Peyer's patch (tissue), 4 donors: ENCODE data around the gene TGM6. TPM values are rescaled to one million over a fixed set of nuclear protein-coding genes. Genes with fewer than 3 reads are reported as not detected.

Experiments
- DNase-seq, 3 donors: peaks; one replicate each; pipeline ENCODE4 v3.0.0-alpha.2; 2017 to 2019
- H3K27ac ChIP-seq, 4 donors: fragments of 200-600 bp; sonication (generic); one replicate each; pipeline ENCODE4 v1.5.1; 2016 to 2019
- H3K27me3 ChIP-seq, 2 donors: fragments of 200-600 bp; sonication (generic); one replicate each; pipeline ENCODE4 v1.5.1; 2019
- H3K36me3 ChIP-seq, 3 donors: fragments of 200-600 bp; sonication (generic); one replicate each; pipeline ENCODE4 v1.5.1; 2016 to 2019
- H3K4me1 ChIP-seq, 4 donors: fragments of 200-600 bp; sonication (generic); one replicate each; pipeline ENCODE4 v1.5.1; 2016 to 2019
- H3K4me3 ChIP-seq, 4 donors: fragments of 200-600 bp; sonication (generic); 1 replicate in 3 of 4; 2 replicates in 1 of 4; pipeline ENCODE4 v1.5.1; 2016 to 2019; ENCODE audit warnings: mild to moderate bottlenecking in 1 of 4
- H3K9me3 ChIP-seq, 4 donors: fragments of 200-600 bp; sonication (generic); one replicate each; pipeline ENCODE4 v1.5.1; 2016 to 2019; ENCODE audit warnings: mild to moderate bottlenecking in 1 of 4
- POLR2A ChIP-seq, 2 donors: fragments of 450-650 bp; IDR thresholded peaks; one replicate each; pipeline ENCODE4 v1.5.1; 2017; ENCODE audit warnings: antibody characterized with exemption in 2 of 2, mild to moderate bottlenecking in 2 of 2, moderate library complexity in 2 of 2
- total RNA-seq, 4 donors: library from RNA; depleted of rRNA; stranded (reverse); fragments of >200 nt; gene quantifications; one replicate each; pipeline ENCODE4 v1.1.0, GENCODE V29; 2016
- TF ChIP-seq, protein P1 (sequence below), 6 experiments: fragments of 450-650 bp in 4 of 6; fragments of 200-600 bp in 2 of 6; sonication (generic) in 1 of 6; IDR thresholded peaks; one replicate each; pipeline ENCODE4 v1.5.1; 2017 to 2019; ENCODE audit warnings: antibody characterized with exemption in 6 of 6, mild to moderate bottlenecking in 3 of 6, moderate library complexity in 1 of 6

Gene TGM6
- total RNA-seq, 4 donors from 2014 or later = not detected

DNA sequence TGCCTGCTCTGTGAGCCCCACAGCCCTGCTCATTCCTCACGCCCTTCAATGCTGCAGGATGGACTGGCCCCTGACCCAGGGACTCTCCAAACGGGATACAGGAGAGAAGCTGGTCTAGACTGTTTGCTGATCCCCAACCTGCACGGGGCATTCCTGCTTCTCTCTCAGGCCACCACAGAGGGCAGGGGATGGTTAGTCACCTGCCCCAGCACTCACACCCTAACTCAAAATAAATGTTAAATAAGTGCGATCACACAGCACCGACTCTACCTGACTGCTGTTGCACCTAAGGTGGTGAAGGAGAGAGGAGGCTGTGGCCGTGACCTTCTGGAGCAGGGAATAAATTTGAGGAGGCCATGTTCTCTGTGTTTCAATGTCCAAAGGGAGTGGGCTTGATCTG is 39.9 kb upstream of the TGM6 start:
- no peaks in the 10 kb centered on the region for H3K27me3 ChIP-seq
- no peaks in the 10 kb centered on the region for H3K36me3 ChIP-seq
- H3K9me3 ChIP-seq = no peaks in the 10 kb centered on the region
- TF ChIP-seq POLR2A (IDR thresholded peaks at IDR 0.05) = no peak
- TF ChIP-seq, protein P1, sequence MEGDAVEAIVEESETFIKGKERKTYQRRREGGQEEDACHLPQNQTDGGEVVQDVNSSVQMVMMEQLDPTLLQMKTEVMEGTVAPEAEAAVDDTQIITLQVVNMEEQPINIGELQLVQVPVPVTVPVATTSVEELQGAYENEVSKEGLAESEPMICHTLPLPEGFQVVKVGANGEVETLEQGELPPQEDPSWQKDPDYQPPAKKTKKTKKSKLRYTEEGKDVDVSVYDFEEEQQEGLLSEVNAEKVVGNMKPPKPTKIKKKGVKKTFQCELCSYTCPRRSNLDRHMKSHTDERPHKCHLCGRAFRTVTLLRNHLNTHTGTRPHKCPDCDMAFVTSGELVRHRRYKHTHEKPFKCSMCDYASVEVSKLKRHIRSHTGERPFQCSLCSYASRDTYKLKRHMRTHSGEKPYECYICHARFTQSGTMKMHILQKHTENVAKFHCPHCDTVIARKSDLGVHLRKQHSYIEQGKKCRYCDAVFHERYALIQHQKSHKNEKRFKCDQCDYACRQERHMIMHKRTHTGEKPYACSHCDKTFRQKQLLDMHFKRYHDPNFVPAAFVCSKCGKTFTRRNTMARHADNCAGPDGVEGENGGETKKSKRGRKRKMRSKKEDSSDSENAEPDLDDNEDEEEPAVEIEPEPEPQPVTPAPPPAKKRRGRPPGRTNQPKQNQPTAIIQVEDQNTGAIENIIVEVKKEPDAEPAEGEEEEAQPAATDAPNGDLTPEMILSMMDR (IDR thresholded peaks at IDR 0.05) = no peak
- no peak for DNase-seq
- H3K27ac ChIP-seq = no peak overlapping the region
- H3K4me1 ChIP-seq = no peaks in the 10 kb centered on the region
- no peak overlapping the region for H3K4me3 ChIP-seq

DNA sequence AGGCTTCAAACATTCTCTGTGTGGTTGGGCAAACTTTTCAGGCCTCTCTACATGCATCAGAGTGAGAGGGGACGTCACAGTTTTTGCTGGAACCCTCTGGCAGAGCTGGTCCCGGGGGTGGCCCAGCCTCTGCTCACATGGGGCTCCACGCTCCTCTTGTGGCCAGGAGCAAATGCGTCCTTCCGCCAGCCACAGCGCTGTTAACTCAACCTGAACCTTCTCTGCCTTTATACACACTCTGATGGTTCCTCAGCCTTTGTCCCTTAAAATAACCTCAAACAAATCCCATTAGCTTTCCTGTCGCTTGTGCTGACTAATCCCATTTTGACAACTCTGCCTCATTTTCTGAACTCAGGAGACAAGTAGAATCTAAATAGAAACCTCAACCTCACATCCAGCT is 39.4 kb upstream of the TGM6 start:
- no peak for TF ChIP-seq POLR2A (IDR thresholded peaks at IDR 0.05)
- TF ChIP-seq, protein P1 (IDR thresholded peaks at IDR 0.05) = no peak
- no peaks in the 10 kb centered on the region for H3K27me3 ChIP-seq

DNA sequence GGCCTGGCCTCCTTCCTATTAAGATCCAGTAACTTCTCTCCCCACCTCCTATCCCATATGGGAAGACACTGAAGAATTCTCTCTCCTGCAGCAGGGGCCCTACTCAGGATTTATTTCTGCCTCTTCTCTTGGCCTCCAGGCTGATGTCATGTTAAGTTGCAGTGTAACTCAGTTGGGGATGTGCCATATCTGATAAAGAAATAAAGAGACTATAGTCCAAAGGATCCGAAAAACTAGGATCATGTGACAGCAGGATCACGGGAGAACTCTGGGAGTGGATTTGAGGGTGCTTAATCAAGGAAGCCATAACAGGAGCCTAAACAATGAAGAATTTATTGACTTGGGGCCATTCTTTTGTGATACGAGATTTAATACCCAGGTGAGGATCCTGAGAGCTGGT is 38.5 kb upstream of the TGM6 start:
- Histone ChIP-seq H3K27ac (no peak overlapping the region), H3K36me3 (no peaks in the 10 kb centered on the region), H3K4me3 (no peak overlapping the region), H3K27me3 (no peaks in the 10 kb centered on the region), H3K9me3 (no peaks in the 10 kb centered on the region), H3K4me1 (no peaks in the 10 kb centered on the region)
- DNase-seq = no peak
- TF ChIP-seq POLR2A (IDR thresholded peaks at IDR 0.05) = no peak
- TF ChIP-seq, protein P1 (IDR thresholded peaks at IDR 0.05) = no peak

More for the DNA sequence above, 39.4 kb upstream of the TGM6 start:
- Histone ChIP-seq H3K4me1 (no peaks in the 10 kb centered on the region), H3K9me3 (no peaks in the 10 kb centered on the region), H3K4me3 (no peak overlapping the region), H3K27ac (no peak overlapping the region), H3K36me3 (no peaks in the 10 kb centered on the region)
- no peak for DNase-seq

DNA sequence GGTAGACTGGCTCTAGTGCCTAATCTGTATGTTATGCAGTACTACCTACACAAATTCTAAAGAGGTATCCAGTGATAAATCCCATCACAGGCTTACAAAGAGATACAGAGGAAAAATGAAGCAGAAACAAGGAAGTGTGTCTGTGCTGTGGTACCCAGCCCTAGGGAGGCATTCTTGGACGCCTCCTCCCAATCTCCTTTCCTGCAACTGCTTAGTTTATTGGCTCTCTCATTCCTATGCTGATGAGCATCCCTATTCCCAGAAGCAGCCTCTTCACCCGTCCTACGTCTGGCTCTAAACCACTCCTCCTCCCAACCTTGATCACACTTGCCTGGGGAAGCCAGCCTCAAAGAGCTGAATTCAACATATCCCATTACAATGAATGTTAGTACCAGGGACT is 34.5 kb upstream of the TGM6 start:
- no peaks in the 10 kb centered on the region for H3K4me1 ChIP-seq
- H3K36me3 ChIP-seq = no peaks in the 10 kb centered on the region
- no peak for DNase-seq
- no peaks in the 10 kb centered on the region for H3K27me3 ChIP-seq
- H3K9me3 ChIP-seq = no peaks in the 10 kb centered on the region
- H3K27ac ChIP-seq = no peak overlapping the region
- TF ChIP-seq, protein P1 (IDR thresholded peaks at IDR 0.05) = no peak
- no peak for TF ChIP-seq POLR2A (IDR thresholded peaks at IDR 0.05)
- no peak overlapping the region for H3K4me3 ChIP-seq

DNA sequence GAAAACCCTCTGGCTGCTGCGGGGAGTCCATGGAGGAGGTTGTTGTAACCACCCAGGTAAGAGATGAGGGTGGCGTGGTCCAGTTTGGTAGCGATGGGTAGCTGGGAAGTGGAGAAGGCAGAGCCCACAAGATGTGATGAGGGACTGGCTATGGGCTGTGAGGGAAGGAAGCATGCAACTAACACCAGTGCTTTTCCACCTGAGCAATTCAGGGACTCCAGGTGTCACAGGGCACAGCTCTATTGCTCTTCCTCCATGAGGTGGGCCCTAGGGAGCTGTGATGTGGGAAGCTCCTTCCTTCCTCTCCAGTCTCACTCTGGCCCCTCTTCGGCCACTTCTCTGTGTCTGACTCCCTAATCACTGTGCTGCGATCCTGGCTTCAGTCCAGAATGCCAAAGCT is 32.4 kb upstream of the TGM6 start:
- no peaks in the 10 kb centered on the region for H3K27me3 ChIP-seq
- H3K36me3 ChIP-seq = no peaks in the 10 kb centered on the region
- no peak for TF ChIP-seq POLR2A (IDR thresholded peaks at IDR 0.05)
- TF ChIP-seq, protein P1 (IDR thresholded peaks at IDR 0.05) = no peak
- H3K4me1 ChIP-seq = no peaks in the 10 kb centered on the region
- DNase-seq = no peak
- H3K9me3 ChIP-seq = no peaks in the 10 kb centered on the region
- no peak overlapping the region for H3K27ac ChIP-seq
- no peak overlapping the region for H3K4me3 ChIP-seq

DNA sequence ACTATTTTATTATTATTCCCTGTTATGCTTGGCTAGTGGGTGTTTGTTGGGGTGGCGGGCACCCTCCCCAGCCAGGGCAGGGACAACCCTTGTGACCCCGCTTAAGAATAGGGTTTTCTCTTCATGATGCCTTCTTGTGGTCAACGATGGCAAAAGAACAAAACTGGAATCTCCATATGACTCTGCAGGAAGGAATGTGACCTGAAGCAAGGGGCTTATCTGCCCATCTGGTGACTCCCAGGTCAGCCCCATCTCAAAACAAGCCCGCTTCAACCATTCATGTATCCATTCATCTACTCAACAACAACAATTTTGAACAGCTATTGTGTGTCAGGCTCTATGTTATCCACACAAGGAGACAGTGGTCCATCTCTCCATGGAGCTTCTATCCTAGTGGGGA is 30.9 kb upstream of the TGM6 start:
- no peaks in the 10 kb centered on the region for H3K4me1 ChIP-seq
- no peak for DNase-seq
- no peaks in the 10 kb centered on the region for H3K27me3 ChIP-seq
- H3K36me3 ChIP-seq = no peaks in the 10 kb centered on the region
- no peak overlapping the region for H3K4me3 ChIP-seq
- no peak overlapping the region for H3K27ac ChIP-seq
- H3K9me3 ChIP-seq = no peaks in the 10 kb centered on the region
- TF ChIP-seq, protein P1 (IDR thresholded peaks at IDR 0.05) = no peak
- TF ChIP-seq POLR2A (IDR thresholded peaks at IDR 0.05) = no peak
